CD4-positive, alpha-beta T cell treated with Interleukin-4 for 4 hours (primary cell): ENCODE results near the gene CHCHD6.

Source experiments
- DNase-seq: peaks from one replicate; pipeline ENCODE4 v3.0.0-alpha.2; 2020

The CHCHD6 gene

GRCh38 chr3:126903521-126903920 lies 199.5 kb downstream of the CHCHD6 start:
- no peak for DNase-seq

GRCh38 chr3:126907557-126907956 lies 203.5 kb downstream of the CHCHD6 start:
- no peak for DNase-seq

GRCh38 chr3:126908752-126909275 lies 204.8 kb downstream of the CHCHD6 start:
- no peak for DNase-seq

GRCh38 chr3:126910231-126910630 lies 206.2 kb downstream of the CHCHD6 start:
- DNase-seq: no peak

- peak; percentile 84 for DNase-seq
Observed at GRCh38 chr3:126911162-126912026, 207.4 kb downstream of the CHCHD6 start.

GRCh38 chr3:126912027-126912422 lies 208.0 kb downstream of the CHCHD6 start:
- no peak for DNase-seq

- no peak for DNase-seq
Observed at GRCh38 chr3:126912491-126913195, 208.6 kb downstream of the CHCHD6 start.

GRCh38 chr3:126913524-126913923 lies 209.5 kb downstream of the CHCHD6 start:
- DNase-seq: no peak

GRCh38 chr3:126914226-126914625 lies 210.2 kb downstream of the CHCHD6 start:
- no peak for DNase-seq

- DNase-seq: no peak
Observed at GRCh38 chr3:126915015-126915414, 211.0 kb downstream of the CHCHD6 start.

GRCh38 chr3:126916546-126916945 lies 212.5 kb downstream of the CHCHD6 start:
- DNase-seq: no peak

GRCh38 chr3:126917232-126917804 lies 213.3 kb downstream of the CHCHD6 start:
- DNase-seq: no peak

- DNase-seq: no peak
Observed at GRCh38 chr3:126918355-126918821, 214.3 kb downstream of the CHCHD6 start.

- DNase-seq: no peak
Observed at GRCh38 chr3:126921085-126921824, 217.2 kb downstream of the CHCHD6 start.

GRCh38 chr3:126922466-126922865 lies 218.4 kb downstream of the CHCHD6 start:
- no peak for DNase-seq

GRCh38 chr3:126923423-126923822 lies 219.4 kb downstream of the CHCHD6 start:
- DNase-seq: no peak

- DNase-seq: no peak
Observed at GRCh38 chr3:126923895-126924294, 219.9 kb downstream of the CHCHD6 start.

GRCh38 chr3:126924458-126924857 lies 220.4 kb downstream of the CHCHD6 start:
- no peak for DNase-seq

GRCh38 chr3:126925411-126926171 lies 221.6 kb downstream of the CHCHD6 start:
- peak; percentile 0 for DNase-seq

GRCh38 chr3:126926684-126927400 lies 222.8 kb downstream of the CHCHD6 start:
- no peak for DNase-seq

- no peak for DNase-seq
Observed at GRCh38 chr3:126927401-126927750, 223.3 kb downstream of the CHCHD6 start.
